HG02588 (cell line): ENCODE data around the gene COLGALT1.
"Not testable (repeated sequence)": the region's sequence is repeated elsewhere in the genome, so short reads cannot be mapped to it uniquely, and the experiment has no call there.

Source experiments
- ATAC-seq: cut with Tn5 transposase; IDR thresholded peaks from one replicate; pipeline ENCODE4 v1.9.1; 2021; ENCODE audit warnings: mild to moderate bottlenecking, moderate library complexity; ENCODE audit not compliant: unreplicated experiment

The COLGALT1 gene

DNA sequence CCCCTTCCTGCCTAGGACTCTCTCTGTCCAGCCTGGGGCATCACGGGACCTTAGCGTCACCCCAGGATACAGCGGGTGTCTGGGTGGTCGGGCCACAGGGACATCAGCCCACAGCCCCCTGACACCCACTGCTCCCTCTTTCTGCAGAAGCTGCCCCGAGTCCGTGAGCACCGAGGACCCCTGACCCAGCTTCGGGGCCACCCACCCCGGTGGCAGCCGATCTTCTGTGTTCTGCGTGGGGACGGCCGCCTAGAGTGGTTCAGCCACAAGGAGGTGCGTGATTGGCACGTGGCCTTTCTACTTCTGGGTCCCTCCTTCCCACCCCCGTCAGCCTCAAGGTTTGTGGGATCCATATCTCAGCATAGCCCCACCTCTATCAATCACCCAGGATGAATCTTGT lies 23.3 kb upstream of the COLGALT1 start:
- no peak for ATAC-seq

- no peak for ATAC-seq
These were observed 22.9 kb upstream of the COLGALT1 start for GRCh38 chr19:17532557-17532956.

DNA sequence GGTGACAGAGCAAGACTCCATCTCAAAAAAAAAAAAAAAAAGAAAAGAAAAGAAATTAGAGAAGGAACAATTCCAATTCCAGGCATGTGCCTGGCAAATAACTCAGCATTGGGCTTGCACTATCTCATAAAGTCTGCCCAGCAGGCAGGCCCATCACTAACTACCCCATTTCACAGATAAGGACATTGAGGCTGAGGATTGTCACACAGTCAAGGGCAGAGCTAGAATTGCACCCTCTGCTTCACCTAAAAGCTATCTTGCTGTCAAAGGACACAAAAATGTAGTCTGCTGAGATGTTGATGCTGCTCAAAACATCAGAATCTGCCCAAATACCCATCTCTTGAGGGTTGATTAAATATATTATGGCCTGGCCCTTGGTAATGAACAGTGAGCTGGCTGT lies 20.7 kb upstream of the COLGALT1 start:
- ATAC-seq: no peak

- ATAC-seq: no peak
These were observed 18.5 kb upstream of the COLGALT1 start for GRCh38 chr19:17536955-17537354.

DNA sequence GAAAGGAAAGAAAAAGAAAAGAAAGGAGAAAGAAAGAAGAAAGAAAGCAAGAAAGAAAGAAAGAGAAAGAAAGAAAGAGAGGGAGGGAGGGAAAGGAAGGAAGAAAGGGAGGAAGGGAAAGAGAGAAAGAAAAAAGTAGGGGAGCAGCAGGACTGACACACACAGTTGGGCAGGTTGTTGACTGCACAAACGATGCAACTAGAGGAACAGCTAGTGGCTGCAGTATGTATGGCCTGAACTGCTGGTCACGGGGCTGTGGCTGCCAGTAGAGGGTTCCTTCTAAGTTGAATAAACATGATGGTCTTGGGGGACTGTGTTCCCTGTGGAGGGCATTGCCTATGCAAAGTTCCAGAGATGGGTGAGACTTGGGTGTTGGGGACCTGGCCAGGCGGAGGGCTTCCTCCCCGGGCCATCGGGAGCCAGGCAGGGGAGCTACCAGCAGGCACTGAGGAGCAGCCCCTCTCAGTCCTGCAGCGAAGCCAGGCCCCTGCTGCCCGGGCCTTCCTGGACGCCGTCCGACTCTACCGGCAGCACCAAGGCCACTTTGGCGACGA lies 16.7 kb upstream of the COLGALT1 start:
- ATAC-seq: peak; percentile 12

DNA sequence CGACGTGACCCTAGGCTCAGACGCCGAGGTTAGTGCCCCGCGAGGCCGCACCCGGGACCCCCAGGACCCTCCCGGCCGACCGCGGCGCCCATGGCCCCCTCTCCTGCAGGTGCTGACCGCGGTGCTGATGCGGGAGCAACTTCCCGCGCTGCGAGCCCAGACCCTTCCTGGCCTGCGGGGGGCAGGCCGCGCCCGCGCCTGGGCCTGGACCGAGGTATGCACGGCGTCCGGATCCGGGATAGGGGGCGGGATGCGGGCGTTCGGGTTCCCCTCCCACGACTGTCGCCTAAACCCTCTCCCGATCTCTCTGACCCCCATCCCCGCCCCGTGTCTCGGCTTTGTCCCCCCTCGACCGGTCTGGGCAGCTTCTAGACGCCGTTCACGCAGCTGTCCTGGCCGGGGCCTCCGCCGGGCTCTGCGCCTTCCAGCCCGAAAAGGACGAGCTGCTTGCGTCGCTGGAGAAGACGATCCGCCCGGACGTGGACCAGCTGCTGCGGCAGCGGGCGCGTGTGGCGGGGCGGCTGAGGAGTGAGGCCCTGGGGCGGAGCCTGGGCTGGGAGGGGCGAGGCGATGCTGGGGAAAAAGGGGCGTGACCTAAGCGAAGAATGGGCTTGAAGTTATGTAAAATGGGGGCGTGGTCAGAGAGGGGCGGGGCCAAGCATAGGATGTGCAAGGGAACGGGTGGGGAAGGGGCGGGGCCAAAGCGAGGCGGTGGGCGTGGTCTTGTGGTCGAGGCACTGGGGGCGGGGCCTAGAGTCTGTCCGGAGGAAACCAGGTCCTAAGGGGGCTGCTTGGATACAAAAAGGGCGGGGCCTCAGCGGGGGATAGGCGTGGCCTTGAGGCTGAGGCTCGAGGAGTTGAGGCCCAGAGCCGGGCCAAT lies 16.0 kb upstream of the COLGALT1 start:
- ATAC-seq: peak; percentile 45

DNA sequence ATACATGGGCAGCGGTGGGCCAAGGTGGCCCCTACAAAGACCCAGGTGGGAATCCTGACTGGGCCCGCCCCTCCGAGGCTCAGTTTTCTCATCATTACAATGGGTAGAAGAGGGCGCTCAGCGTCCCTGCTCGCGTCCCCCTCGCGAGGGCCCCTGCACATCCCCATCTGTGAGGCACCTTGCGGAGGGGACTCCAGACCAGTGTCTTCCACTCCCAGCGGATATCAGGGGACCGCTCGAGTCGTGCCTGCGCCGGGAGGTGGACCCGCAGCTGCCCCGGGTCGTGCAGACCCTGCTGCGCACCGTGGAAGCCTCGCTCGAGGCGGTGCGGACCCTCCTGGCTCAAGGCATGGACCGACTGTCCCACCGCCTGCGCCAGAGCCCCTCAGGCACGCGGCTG lies 15.3 kb upstream of the COLGALT1 start:
- ATAC-seq: no peak

GRCh38 chr19:17541184-17541759 lies 14.2 kb upstream of the COLGALT1 start:
- no peak for ATAC-seq

DNA sequence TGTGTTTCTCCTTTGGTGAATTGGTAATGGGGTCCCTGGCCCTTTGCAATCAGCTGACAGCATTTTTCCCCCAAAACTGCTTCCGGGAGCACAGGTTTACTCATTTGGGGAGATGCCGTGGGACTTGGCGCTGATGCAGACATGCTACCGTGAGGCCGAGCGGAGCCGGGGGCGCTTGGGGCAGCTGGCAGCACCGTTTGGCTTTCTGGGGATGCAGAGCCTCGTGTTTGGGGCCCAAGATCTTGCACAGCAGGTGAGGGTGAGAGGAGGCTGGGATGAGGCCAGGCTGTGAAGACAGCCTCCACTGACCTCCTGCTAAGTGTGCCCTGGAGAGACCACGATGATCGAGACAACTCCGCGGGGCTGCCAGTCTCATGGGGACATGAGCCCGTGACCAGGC lies 13.4 kb upstream of the COLGALT1 start:
- ATAC-seq: no peak

DNA sequence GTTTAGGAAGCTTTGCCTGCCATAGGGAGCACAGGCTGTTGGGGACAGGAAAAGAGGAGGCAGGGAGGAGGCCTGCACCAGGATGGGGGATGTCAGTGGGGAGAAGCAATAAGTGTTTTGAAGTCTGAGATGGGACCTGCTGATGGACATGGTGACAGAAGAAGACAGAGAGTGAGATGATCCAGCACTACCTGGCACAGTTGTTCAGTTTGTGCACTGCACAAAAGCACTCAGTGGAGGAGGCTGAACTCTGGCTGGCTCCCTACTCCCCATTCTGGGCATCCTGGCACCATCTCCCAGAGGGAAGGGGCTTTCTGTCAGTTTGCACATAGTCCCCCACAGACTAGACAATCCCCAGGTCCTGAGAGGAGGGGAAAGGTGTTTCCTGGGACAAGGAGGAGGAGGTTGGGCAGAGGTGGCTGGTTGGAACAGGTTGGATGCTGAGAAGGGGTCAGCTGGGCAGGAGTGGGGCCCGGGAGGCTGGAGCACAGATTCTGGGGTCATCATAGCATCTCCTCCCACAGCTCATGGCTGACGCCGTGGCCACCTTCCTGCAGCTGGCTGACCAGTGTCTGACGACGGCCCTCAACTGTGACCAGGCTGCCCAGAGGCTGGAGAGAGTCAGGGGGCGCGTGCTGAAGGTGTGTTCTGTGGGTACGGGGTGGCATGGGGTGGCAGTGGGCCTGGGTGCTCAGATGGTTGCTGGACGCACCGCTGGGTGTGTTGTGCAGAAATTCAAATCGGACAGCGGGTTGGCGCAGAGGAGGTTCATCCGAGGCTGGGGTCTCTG lies 12.5 kb upstream of the COLGALT1 start:
- ATAC-seq: no peak

DNA sequence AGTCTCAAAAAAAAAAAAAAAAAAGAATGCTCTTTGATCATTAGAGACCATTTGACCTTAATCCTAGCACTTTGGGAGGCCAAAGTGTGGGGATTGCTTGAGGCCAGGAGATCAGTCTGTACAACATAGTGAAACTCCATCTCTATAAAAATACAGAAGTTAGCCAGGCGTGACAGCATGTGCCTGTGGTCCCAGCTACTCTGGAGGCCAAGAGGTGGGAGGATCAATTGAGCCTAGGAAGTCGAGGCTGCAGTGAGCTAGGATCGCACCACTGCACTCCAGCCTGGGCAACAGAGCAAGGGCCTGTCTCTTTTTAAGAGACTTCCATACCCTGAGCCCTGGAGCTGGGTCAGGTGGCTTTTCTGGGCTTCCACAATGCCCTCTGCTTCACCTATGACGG lies 11.5 kb upstream of the COLGALT1 start:
- no peak for ATAC-seq

- no peak for ATAC-seq
These were observed 11.0 kb upstream of the COLGALT1 start for GRCh38 chr19:17544418-17544817.

GRCh38 chr19:17548145-17548544 lies 7.3 kb upstream of the COLGALT1 start:
- no peak for ATAC-seq

GRCh38 chr19:17549085-17549740 lies 6.2 kb upstream of the COLGALT1 start:
- ATAC-seq: no peak

DNA sequence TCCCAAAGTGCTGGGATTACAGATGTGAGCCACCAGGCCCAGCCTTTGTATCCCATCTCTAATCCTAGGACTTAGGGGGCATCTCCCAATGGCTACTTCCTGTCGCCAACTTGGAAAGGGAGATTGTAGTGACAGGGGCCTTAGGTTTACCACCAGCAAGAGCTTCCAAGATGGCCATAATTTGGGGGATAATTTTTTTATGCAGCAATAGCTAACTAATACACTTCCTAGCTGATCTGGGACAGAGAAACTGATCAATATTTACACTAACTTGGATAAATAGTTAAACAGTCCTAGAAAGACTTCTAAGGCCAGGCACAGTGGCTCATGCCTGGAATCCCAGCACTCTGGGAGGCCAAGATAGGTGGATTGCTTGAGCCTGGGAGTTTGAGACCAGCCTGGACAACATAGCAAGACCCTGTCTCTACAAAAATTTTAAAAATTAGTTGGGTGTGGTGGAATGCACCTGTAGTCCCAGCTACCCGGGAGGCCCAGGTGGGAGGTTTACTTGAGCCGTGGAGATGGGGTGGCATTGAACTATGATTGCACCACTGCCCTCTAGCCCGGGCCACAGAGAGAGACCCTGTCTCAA lies 5.3 kb upstream of the COLGALT1 start:
- no peak for ATAC-seq

GRCh38 chr19:17552735-17553134 lies 2.7 kb upstream of the COLGALT1 start:
- ATAC-seq: not testable (repeated sequence)

DNA sequence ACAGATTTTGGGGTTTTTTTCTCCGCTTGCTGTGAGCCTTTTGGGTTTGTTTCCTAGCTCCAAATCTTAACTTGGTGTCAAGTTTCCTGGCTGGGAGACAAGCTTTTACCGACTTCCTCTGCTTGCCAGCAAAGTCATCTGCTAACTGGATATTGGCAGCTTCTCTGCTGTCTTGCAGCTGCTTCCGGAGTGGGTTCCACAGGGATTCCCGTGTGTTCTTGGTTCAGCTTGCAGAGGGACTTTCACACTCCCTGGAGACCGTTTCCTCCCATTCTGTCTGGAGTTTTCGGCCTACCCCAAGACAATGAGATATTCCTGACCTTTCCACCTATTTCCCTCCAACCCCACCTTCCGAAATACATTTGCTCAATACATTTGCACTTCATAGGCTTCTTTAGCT lies 2.2 kb upstream of the COLGALT1 start:
- ATAC-seq: no peak

GRCh38 chr19:17554968-17555479 lies 425 bp upstream of the COLGALT1 start:
- no peak for ATAC-seq

DNA sequence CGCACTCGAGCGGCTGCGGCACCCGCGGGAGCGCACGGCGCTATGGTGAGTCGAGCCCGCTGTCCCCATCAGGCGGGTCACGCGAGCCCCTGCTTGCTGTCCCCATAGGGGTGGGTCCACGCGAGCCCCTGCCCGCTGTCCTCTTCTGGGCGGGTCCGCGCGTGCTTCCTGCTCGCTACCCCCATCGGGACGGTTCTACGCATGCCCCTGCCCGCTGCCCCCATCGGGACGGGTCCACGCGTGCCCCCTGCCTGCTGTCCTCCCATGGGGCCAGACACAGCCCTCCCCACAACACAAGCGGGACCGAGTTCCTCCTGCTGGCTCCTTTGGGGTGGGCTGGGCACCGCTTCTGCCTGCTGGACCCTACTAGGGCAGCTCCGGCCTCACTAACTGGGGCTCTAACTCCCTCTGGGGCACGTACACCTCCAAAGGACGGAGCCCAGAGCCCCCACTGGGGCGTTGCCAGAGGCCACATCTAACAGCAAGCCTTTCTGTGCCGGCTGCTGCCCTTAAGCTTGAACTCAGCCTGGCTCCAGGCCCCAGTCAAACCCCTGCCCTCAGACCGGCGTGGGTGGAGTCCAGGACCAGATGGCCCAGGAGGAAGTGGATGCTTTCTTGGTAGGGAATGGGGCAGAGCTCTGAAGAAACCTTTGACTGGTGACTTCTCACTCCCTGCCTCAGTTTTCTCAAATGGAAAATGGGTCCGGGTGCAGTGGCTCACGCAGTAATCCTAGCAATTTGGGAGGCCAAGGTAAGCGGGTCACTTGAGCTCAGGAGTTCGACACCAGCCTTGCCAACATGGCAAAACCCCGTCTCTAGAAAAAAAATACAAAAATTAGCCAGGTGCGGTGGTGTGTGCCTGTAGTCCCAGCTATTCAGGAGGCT lies 722 bp downstream of the COLGALT1 start:
- peak; percentile 10 for ATAC-seq
